ENCODE measurements around the gene CIBAR2.

The CIBAR2 gene

GRCh38 chr16:85048921-85049562, 63.2 kb downstream of the CIBAR2 start:
- H3K4me2 ChIP-seq (ENCODE audit: low read length) = no peak overlapping the region
- H2AFZ ChIP-seq (ENCODE audit: low read depth, low read length) = no peak overlapping the region
- no peaks in the 10 kb centered on the region for H3K4me1 ChIP-seq (ENCODE audit: low read length)
- H3K36me3 ChIP-seq (replicated peaks; ENCODE audit: low read depth, low read length) = no peaks in the 10 kb centered on the region
- no peaks in the 10 kb centered on the region for H3K79me2 ChIP-seq (ENCODE audit: low read length)
- TF ChIP-seq CTCF (IDR thresholded peaks at IDR 0.05; ENCODE audit: low read depth, low read length) (no peak), EZH2phosphoT487 (IDR thresholded peaks at IDR 0.05; ENCODE audit: low read depth) (no peak)
- H3K27me3 ChIP-seq (ENCODE audit: low read depth, low read length) = peaks cover 39% of the 10 kb centered on the region
- no peaks in the 10 kb centered on the region for H4K20me1 ChIP-seq (ENCODE audit: insufficient read depth, low read length)
- no peak overlapping the region for H3K27ac ChIP-seq (ENCODE audit: low read length)
- H3K9ac ChIP-seq (ENCODE audit: low read length) = no peak overlapping the region
- H3K4me3 ChIP-seq (ENCODE audit: low read length) = no peak overlapping the region
- H3K9me3 ChIP-seq (ENCODE audit: insufficient read depth, low read length) = no peaks in the 10 kb centered on the region

Data from OCI-LY3 (cell line).